ENCODE data around the gene QRFP.
A peak's percentile ranks its signal among the peaks of the same experiment; 100 is the strongest.

The QRFP gene

GRCh38 chr9:130872093-130872492, 24.5 kb downstream of the QRFP start:
- DNase-seq (ENCODE audit: low spot score): no peak

- DNase-seq (ENCODE audit: low spot score): no peak
Observed at GRCh38 chr9:130871395-130872062, 25.1 kb downstream of the QRFP start.

GRCh38 chr9:130870491-130871381, 25.9 kb downstream of the QRFP start:
- DNase-seq (ENCODE audit: low spot score): no peak

GRCh38 chr9:130869250-130869649, 27.4 kb downstream of the QRFP start:
- no peak for DNase-seq (ENCODE audit: low spot score)

- DNase-seq (ENCODE audit: low spot score): no peak
Observed at GRCh38 chr9:130868230-130868629, 28.4 kb downstream of the QRFP start.

GRCh38 chr9:130867556-130867955, 29.1 kb downstream of the QRFP start:
- no peak for DNase-seq (ENCODE audit: low spot score)

GRCh38 chr9:130866474-130866965, 30.1 kb downstream of the QRFP start:
- DNase-seq (ENCODE audit: low spot score): peak; percentile 95

- DNase-seq (ENCODE audit: low spot score): no peak
Observed at GRCh38 chr9:130865921-130866320, 30.7 kb downstream of the QRFP start.

- DNase-seq (ENCODE audit: low spot score): no peak
Observed at GRCh38 chr9:130864541-130864940, 32.1 kb downstream of the QRFP start.

- no peak for DNase-seq (ENCODE audit: low spot score)
Observed at GRCh38 chr9:130862747-130863146, 33.9 kb downstream of the QRFP start.

- DNase-seq (ENCODE audit: low spot score): no peak
Observed at GRCh38 chr9:130862217-130862616, 34.4 kb downstream of the QRFP start.

GRCh38 chr9:130861372-130862180, 35.0 kb downstream of the QRFP start:
- no peak for DNase-seq (ENCODE audit: low spot score)

- DNase-seq (ENCODE audit: low spot score): peak; percentile 83
Observed at GRCh38 chr9:130860458-130861316, 35.9 kb downstream of the QRFP start.

GRCh38 chr9:130858739-130859705, 37.6 kb downstream of the QRFP start:
- no peak for DNase-seq (ENCODE audit: low spot score)

GRCh38 chr9:130857864-130858738, 38.5 kb downstream of the QRFP start:
- DNase-seq (ENCODE audit: low spot score): no peak

GRCh38 chr9:130856474-130856873, 40.1 kb downstream of the QRFP start:
- no peak for DNase-seq (ENCODE audit: low spot score)

GRCh38 chr9:130854835-130855234, 41.8 kb downstream of the QRFP start:
- no peak for DNase-seq (ENCODE audit: low spot score)

GRCh38 chr9:130854092-130854491, 42.5 kb downstream of the QRFP start:
- DNase-seq (ENCODE audit: low spot score): peak; percentile 68

- no peak for DNase-seq (ENCODE audit: low spot score)
Observed at GRCh38 chr9:130852801-130853200, 43.8 kb downstream of the QRFP start.

Data from SW480 (cell line).